ENCODE measurements around the gene MCTP2.
"Not testable (repeated sequence)": the region's sequence is repeated elsewhere in the genome, so short reads cannot be mapped to it uniquely, and the experiment has no call there.

The MCTP2 gene

DNA sequence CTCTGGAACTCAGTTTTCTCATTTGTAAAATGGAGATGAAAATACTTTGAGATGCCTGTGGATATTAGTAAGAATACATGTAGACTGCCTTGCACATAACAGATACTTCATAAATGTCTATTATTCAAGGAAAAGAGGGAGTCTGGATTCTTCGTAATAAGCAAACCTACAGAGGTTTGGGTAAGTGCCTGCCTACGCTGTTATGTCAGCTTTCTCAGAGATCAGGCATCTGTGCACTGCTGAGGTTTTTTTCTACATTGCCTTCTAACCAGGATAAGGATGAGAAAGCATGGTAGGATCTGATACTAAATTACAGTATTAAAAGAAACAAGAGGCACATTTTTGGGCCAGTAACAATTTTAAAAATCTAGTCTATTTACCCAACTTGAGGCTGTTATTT, 10.9 kb downstream of the MCTP2 start:
- TF ChIP-seq POLR2A (IDR thresholded peaks at IDR 0.05; ENCODE audit: low read depth, low read length) = no peak
- no peak for DNase-seq (ENCODE audit: insufficient read length, low spot score)
- FAIRE-seq = no peak

- FAIRE-seq; DNase-seq (ENCODE audit: insufficient read length, low spot score): not testable (repeated sequence)
Measured at GRCh38 chr15:94243003-94243402, 11.6 kb downstream of the MCTP2 start.

GRCh38 chr15:94243418-94243817, 12.1 kb downstream of the MCTP2 start:
- FAIRE-seq = no peak
- no peak for DNase-seq (ENCODE audit: insufficient read length, low spot score)
- no peak for TF ChIP-seq POLR2A (IDR thresholded peaks at IDR 0.05; ENCODE audit: low read depth, low read length)

DNA sequence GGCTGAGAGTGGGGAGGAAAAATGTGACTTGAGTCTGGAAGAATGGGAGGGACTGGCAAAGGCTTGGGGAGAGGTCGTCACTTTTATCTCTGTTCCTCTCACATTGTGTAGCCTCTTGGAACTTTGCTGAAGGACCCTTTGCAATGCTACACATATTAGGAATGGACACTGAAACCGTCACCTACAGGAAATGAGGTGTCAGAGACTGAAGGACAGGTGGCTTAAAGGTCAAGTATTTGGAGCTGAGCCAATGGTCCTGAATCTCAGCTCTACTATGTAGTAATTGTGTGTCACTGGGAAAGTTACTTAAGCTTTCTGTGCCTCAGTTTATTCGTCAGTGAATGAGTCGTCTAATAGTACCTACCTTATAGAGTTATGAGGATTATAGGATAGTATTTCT, 14.7 kb downstream of the MCTP2 start:
- no peak for TF ChIP-seq POLR2A (IDR thresholded peaks at IDR 0.05; ENCODE audit: low read depth, low read length)
- FAIRE-seq (no peak), DNase-seq (ENCODE audit: insufficient read length, low spot score) (no peak)

DNA sequence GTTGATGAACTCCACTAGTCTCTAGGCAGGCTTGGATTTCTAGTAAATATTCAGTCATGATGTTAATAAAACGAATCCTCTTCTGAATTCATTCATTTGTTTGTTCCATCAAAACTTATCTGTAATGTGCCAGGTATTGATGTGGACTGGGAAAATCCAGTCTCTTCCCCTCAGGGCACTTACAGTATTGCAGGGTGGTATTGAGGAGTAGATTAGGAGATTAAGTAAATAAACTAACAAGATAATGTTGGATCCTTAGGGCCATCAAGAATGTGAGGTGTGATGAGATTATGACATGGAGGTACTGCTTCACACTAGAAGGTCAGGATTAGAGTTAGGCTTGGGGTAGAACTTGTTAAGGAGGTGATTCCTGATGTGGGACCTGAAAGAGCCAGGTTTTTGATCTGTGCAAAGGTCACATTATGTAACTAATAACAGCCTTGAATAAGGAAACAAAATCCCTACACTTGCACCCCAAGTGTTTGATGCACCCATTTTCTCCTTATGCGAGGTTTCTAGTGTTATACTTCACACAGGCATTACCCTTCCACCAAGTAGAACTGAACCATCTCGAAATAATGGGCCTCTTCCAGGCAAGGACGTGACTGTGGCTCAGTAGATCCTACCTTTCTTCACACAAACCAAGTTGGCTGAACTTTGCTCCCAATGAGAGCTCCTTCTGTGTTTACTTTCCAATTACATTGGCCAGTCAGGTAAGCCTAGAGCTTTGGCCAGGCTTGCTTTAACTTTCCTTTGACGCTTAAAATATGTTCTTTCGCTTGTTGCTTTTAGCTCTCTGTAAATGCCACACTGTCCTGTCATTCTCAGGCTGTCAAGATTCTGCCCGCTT, 16.7 kb downstream of the MCTP2 start:
- TF ChIP-seq POLR2A (IDR thresholded peaks at IDR 0.05; ENCODE audit: low read depth, low read length) = no peak
- FAIRE-seq (no peak), DNase-seq (ENCODE audit: insufficient read length, low spot score) (no peak)

DNA sequence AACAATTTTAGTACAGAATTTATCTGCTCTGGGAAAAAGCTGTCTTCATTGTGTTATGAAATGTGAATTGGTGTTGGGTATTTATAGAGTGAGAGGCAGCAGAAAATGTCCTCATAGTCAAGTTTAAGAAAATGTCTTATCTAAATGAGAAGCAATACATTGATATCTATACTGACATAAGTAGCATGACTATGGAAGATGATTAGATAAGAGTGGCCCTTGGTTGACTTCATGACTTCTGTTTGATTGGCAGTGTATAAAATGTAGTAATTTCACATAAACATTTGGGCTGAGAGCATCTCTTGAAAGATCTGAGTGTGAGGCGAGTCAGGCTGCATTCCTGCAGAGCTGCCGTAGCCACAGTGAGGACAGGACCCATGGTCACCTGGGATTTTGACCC, 19.4 kb downstream of the MCTP2 start:
- DNase-seq (ENCODE audit: insufficient read length, low spot score) = no peak
- FAIRE-seq = no peak
- no peak for TF ChIP-seq POLR2A (IDR thresholded peaks at IDR 0.05; ENCODE audit: low read depth, low read length)

- DNase-seq (ENCODE audit: insufficient read length, low spot score) = no peak
- FAIRE-seq = no peak
- TF ChIP-seq POLR2A (IDR thresholded peaks at IDR 0.05; ENCODE audit: low read depth, low read length) = no peak
Measured at GRCh38 chr15:94252223-94252766, 20.9 kb downstream of the MCTP2 start.

GRCh38 chr15:94252906-94253491, 21.6 kb downstream of the MCTP2 start:
- DNase-seq (ENCODE audit: insufficient read length, low spot score) (no peak), FAIRE-seq (no peak)
- TF ChIP-seq POLR2A (IDR thresholded peaks at IDR 0.05; ENCODE audit: low read depth, low read length) = no peak

- FAIRE-seq (no peak), DNase-seq (ENCODE audit: insufficient read length, low spot score) (no peak)
- TF ChIP-seq POLR2A (IDR thresholded peaks at IDR 0.05; ENCODE audit: low read depth, low read length) = no peak
Measured at GRCh38 chr15:94253742-94254141, 22.4 kb downstream of the MCTP2 start.

- TF ChIP-seq POLR2A (IDR thresholded peaks at IDR 0.05; ENCODE audit: low read depth, low read length) = no peak
- FAIRE-seq = no peak
- DNase-seq (ENCODE audit: insufficient read length, low spot score) = no peak
Measured at GRCh38 chr15:94255540-94255939, 24.2 kb downstream of the MCTP2 start.

GRCh38 chr15:94256511-94256910, 25.1 kb downstream of the MCTP2 start:
- no peak for DNase-seq (ENCODE audit: insufficient read length, low spot score)
- no peak for TF ChIP-seq POLR2A (IDR thresholded peaks at IDR 0.05; ENCODE audit: low read depth, low read length)
- FAIRE-seq = no peak

DNA sequence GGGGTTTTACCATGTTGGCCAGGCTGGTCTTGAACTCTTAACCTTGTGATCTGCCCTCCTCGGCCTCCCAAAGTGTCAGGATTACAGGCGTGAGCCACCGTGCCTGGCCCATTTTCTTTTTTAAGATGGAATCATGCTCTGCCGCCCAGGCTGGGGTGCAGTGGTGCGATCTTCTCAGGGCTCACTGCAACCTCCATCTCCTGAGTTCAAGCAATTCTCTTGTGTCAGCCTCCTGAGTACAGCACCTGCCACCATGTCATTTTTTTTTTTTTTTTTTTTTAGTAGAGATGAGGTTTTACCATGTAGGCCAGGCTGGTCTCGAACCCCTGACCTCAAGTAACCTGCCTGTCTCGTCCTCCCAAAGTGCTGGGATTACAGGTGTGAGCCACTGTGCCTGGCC, 26.4 kb downstream of the MCTP2 start:
- not testable (repeated sequence) for FAIRE-seq; DNase-seq (ENCODE audit: insufficient read length, low spot score)

DNA sequence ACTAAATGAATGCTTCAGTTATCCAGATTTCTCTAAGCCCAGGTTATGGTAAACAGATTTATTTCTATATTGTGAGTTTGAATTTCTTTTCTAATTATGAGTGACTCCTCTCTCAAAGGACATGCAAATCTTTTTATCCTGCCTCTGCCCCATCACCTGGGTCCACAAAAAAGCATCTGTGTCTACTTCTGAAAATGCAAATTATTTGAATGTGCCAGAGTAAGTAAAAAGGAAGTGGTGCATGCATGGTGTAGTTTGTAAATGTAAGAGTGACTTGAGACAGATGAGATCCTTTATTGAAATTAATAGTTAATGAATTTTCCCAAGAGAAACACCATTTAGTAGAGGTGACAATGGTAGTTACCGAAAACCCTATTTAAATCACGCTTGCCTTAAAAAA, 26.9 kb downstream of the MCTP2 start:
- DNase-seq (ENCODE audit: insufficient read length, low spot score) = no peak
- no peak for FAIRE-seq
- TF ChIP-seq POLR2A (IDR thresholded peaks at IDR 0.05; ENCODE audit: low read depth, low read length) = no peak

DNA sequence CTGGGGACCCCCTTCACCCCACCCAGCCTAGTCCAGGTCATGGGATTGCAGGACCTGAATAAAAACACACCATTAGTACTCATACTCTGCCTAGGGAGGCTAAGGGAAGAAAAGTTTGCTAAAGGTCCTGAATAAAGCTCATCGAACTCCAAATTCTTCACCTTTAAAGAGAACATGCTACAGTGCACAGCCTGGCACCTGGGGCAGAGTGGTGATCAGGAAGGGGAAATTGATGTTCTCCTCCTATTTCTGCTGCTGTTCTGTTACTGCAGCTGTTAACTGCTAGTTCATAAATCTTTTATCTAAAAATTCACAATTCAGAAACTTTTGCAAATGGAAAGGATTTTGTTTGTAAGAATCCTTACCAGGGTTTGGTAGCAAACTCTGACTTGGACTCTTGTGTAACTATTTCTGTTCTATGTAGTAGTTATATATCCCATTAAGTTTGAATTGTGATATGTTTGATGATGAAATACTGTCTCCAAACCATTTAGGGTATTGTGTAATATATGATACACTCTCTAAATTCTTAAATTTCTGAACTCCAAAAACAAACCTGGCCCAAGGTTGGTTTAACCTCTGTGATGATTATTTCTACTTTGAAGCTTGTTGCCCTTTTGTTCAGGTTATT, 27.9 kb downstream of the MCTP2 start:
- no peak for TF ChIP-seq POLR2A (IDR thresholded peaks at IDR 0.05; ENCODE audit: low read depth, low read length)
- FAIRE-seq (no peak), DNase-seq (ENCODE audit: insufficient read length, low spot score) (no peak)

- TF ChIP-seq POLR2A (IDR thresholded peaks at IDR 0.05; ENCODE audit: low read depth, low read length) = no peak
- FAIRE-seq (no peak), DNase-seq (ENCODE audit: insufficient read length, low spot score) (no peak)
Measured at GRCh38 chr15:94259863-94260262, 28.5 kb downstream of the MCTP2 start.
